C4-2B (cell line): ENCODE measurements around the gene KCNQ4.

Source experiments
- H3K27ac ChIP-seq: fragments of 450-650 bp; 2 replicates; pipeline ENCODE4 v1.5.1; 2017
- CTCF ChIP-seq: fragments of 450-650 bp; conservative IDR thresholded peaks from 2 replicates; pipeline ENCODE4 v1.5.1; 2017; ENCODE audit warnings: mild to moderate bottlenecking
- ZFX ChIP-seq: fragments of 450-650 bp; IDR thresholded peaks from 2 replicates; pipeline ENCODE4 v1.6.1; 2017

Gene KCNQ4

GRCh38 chr1:40748841-40749718 is 34.5 kb upstream of the KCNQ4 start:
- TF ChIP-seq ZFX, result no peak
- TF ChIP-seq CTCF, result no peak
- H3K27ac ChIP-seq, result no peak overlapping the region

GRCh38 chr1:40749817-40750216 is 33.8 kb upstream of the KCNQ4 start:
- TF ChIP-seq ZFX (no peak), CTCF (no peak)
- H3K27ac ChIP-seq, result no peak overlapping the region

GRCh38 chr1:40750451-40750908 is 33.1 kb upstream of the KCNQ4 start:
- H3K27ac ChIP-seq, result no peak overlapping the region
- TF ChIP-seq CTCF, result no peak
- TF ChIP-seq ZFX, result no peak

GRCh38 chr1:40751802-40752201 is 31.8 kb upstream of the KCNQ4 start:
- no peak overlapping the region for H3K27ac ChIP-seq
- TF ChIP-seq CTCF, result no peak
- TF ChIP-seq ZFX, result no peak

GRCh38 chr1:40753142-40753882 is 30.3 kb upstream of the KCNQ4 start:
- no peak for TF ChIP-seq ZFX
- TF ChIP-seq CTCF, result no peak

GRCh38 chr1:40754201-40754600 is 29.4 kb upstream of the KCNQ4 start:
- no peak for TF ChIP-seq CTCF
- no peak for TF ChIP-seq ZFX
- no peak overlapping the region for H3K27ac ChIP-seq

More at GRCh38 chr1:40753142-40753882, 30.3 kb upstream of the KCNQ4 start:
- no peak overlapping the region for H3K27ac ChIP-seq

GRCh38 chr1:40755067-40755466 is 28.5 kb upstream of the KCNQ4 start:
- TF ChIP-seq ZFX (no peak), CTCF (no peak)
- no peak overlapping the region for H3K27ac ChIP-seq
